ENCODE measurements around the gene PCSK2.

Gene PCSK2

GRCh38 chr20:17273717-17274116, 46.9 kb downstream of the PCSK2 start:
- no peak for DNase-seq

DNA sequence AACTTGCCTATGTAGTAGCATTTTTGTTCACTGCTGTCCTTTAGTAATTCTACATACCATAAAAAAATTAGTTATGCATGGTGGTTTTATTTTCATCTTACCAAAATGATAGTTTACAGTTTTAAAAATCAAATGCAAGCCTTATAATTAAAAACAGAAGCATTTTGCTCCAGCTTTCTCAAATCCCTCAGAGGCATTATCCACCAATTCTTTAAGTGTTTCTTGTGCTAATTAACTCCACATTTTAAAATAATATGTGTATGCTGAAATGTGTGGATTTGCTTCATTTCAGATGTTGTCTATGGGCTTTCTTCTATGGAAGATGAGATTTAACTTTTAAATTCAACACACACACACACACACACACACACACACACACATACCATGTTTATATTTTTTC, 49.3 kb downstream of the PCSK2 start:
- DNase-seq, result no peak

- no peak for DNase-seq
These were observed 54.6 kb downstream of the PCSK2 start for GRCh38 chr20:17281478-17281877.

DNA sequence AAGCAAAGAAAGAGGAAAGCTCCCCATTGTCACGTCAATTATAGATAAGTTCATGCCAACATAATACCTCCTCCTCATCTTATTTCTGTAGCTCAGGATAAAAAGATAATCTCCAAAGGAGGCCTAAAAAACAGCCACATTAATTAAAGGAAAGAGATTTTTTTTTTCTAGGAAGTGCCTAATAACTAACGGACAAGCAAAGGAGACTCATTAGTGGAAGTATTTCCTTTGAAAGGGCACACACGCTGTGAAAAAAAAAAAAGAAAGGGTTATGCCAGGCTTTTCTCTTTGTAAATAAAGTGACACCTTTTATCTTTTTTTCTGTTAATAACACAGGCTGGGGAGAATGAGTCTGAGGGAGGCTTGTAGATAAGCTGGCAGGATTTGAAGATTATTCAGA, 55.7 kb downstream of the PCSK2 start:
- DNase-seq, result no peak

DNA sequence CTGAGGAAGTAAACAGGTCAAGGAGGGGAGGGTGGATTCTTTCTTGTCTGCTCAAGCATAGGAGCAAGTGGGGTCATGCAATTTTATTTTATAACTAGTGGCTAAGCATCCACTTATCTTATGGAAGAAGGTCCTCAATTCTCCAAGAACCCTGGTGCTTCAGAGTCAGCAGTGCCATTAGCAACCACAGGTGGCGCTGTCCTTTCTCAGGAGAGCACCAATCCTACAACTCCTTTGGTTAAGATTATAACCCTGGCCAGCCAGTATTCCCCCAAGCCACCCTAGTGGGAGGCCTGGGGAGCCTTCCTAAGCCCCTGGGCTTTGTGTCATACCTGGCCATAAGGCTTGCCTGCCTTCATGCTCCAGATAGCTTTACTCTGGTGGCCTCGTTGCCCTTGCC, 60.7 kb downstream of the PCSK2 start:
- no peak for DNase-seq

GRCh38 chr20:17287998-17288397, 61.2 kb downstream of the PCSK2 start:
- DNase-seq, result no peak

GRCh38 chr20:17295151-17295726, 68.4 kb downstream of the PCSK2 start:
- no peak for DNase-seq

DNA sequence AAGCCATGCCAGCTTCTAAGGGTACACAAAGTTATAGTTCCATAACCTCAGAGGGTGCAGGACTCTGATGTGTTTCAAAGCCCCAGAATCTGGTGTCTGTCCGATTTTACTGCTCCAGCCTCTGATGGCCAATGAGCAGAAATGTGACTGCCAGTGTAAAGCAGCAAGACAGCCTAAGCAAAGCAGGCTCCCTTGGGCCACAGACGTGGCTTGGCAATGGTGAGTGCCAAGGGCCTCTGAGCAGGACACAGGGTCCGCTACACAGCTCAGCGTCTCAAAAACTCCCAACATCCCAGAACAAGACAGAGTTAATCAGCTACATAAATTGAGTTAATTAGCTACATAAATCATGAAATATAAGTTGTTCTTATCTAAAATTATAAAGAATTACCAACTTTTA, 69.2 kb downstream of the PCSK2 start:
- DNase-seq, result no peak

DNA sequence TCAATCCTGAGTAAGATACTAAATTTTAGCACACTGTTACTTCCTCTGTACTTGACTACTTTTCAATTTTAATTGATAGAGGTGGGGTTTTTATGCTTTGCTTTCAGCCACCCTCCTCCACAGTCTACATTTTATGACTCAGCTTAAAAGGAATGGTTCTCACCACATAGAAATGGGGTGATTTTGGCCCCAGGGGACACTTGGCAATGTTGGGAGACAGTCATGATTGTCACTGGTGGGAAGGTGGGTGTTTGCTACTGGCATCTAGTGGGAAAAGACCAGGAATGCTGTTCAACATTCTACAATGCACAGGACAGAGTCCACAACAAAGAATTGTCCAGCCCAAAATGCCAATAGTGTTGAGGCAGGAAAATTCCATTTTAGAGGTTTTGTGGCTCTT, 71.3 kb downstream of the PCSK2 start:
- DNase-seq, result no peak

DNA sequence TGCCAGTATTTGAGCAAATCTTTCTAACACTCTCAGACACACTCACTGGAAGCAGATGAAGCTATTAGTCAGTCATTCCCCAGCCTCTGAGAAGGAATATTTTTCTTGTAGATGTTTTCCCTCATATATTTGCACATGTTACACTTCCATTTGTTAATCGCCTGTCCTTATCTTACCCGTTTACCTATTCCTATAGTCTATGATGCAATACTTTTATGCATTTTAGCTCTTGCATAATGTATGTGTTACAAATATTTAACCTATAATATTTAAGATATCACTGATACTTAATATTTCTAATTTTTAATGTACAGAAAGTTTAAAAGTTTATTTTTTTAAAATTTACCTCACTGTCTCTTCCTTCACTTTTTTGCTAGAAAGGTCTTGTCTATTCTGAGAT, 71.9 kb downstream of the PCSK2 start:
- DNase-seq, result no peak

GRCh38 chr20:17300113-17300512, 73.3 kb downstream of the PCSK2 start:
- DNase-seq, result no peak

DNA sequence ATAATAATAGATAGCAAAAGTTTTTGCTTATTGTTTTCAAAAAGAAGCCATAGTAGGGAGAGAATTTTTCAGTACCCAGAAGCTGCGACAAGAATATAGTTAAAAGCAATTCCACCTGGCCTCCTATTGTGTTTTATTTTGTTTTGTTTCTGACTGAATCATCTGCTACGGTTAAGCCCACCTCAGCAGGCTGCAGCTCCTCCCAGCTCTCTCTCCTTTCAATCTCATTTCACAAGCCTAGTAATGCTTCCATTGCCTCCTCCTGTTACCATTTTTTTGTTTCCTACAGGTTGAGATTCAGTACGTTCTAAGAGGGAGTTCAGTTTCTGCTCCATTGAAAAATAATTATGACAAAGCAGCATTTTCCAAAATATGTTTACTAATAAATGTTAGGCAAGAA, 77.9 kb downstream of the PCSK2 start:
- no peak for DNase-seq

DNA sequence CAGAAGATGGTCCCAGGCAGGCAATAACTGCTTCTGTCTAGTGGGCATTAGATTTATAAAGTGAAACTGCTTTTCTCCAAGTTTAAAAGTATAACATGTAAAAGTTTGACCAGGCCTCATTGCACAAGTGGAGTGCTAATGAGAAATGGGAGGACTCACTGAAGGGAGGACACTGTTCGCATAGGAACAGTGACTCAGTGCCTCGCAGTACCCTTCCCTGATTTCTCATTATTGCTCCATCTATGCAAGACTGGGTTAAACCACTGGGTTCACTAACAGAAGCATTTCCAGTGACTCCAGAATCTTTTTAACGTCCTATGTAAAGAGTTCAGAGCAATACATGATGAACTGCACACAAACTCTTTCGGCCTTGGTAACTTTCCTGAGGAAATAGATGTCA, 79.6 kb downstream of the PCSK2 start:
- no peak for DNase-seq

- no peak for DNase-seq
These were observed 87.4 kb downstream of the PCSK2 start for GRCh38 chr20:17314264-17314663.

DNA sequence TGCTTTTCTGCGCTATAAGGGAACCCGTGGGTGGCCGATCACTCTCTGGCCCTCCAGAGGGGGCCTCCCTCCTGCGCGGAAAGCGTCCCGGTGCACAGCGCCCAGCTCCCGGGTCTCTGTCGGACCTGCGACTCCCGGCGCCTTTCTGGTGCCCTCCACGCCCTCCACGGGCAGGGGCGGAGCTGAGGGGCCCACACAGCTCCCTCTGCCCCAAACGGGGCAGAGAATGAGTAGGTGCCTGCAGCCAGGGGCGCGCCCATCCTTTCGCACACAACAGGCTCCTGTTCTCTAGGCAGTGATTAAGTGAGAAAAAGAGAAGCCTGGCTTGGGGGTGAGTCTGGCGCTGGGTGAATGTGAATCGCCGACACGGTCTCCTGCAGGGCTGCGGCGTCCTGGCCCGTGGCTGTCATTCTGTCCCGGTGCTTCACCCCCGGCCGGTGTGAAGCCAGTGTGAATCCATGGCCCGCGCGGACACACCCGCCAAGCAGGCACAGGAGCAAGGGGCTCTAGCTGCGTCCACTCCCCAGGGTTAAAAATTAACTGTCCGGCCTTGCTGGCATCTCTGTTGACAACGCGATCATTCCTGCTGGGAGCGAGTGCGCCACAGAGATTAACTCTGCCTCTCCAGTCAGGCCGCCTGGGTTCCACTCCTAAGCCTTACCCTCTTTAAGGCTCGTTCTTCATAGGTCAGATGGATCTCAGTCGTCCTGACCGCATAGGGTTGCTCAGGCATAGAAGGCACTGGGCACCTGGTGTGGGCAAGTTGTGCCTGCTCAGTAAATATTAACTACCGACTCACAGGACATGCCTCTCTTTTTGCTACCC, 88.8 kb downstream of the PCSK2 start:
- no peak for DNase-seq

DNA sequence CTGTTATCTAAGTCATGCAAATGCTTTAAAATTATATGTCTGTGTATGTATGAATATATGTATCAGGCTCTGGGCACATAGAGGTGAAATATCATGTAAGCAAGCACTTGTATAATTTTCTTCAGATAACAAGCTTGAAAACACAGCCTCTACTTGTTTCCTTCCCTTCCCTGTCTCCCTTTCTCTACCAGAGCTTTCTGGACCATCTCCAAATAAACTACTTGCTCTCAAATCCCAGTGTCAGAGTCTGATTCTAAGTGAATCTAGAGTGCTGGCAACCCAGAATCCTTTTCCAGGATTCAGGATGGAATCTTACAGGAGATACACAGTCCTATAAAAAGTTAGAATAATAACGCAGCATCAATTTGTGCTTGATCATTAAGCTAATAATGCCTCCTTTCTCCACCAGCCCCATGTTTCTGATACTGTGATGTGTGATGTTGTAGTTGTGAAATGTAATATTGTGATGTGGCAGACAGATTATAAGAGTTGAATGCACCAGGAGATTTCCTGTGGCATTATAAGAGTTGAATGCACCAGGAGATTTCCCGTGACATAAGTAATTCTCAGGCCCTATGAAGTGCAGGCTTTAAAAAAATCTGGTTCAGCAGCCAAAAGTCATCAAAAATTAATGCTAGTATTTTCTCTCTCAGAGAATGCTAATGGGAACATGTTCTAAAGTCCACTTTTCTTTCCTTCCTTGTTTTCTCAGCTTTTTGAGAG, 89.6 kb downstream of the PCSK2 start:
- no peak for DNase-seq

DNA sequence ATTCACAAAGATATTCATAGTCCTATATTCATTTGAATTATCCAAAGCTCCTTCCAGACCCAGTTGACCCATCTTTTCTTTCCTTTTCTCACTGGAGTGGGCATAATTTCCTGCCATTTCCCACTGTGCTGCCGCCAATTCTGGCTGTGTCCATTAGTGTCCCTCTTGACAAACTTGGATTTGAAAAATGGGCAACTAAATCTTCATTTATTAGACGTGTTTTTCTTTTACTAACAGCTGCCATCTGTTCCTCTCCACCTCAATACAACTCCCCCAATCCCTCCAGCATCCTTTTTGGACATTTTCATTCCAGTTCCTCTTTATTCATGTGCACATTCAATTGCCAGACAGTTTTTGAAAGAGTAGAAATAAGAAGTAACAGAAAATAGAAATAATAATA, 90.5 kb downstream of the PCSK2 start:
- peak; percentile 10 for DNase-seq

- DNase-seq, result no peak
These were observed 93.6 kb downstream of the PCSK2 start for GRCh38 chr20:17320456-17320855.

GRCh38 chr20:17326096-17326495, 99.3 kb downstream of the PCSK2 start:
- DNase-seq, result no peak

DNA sequence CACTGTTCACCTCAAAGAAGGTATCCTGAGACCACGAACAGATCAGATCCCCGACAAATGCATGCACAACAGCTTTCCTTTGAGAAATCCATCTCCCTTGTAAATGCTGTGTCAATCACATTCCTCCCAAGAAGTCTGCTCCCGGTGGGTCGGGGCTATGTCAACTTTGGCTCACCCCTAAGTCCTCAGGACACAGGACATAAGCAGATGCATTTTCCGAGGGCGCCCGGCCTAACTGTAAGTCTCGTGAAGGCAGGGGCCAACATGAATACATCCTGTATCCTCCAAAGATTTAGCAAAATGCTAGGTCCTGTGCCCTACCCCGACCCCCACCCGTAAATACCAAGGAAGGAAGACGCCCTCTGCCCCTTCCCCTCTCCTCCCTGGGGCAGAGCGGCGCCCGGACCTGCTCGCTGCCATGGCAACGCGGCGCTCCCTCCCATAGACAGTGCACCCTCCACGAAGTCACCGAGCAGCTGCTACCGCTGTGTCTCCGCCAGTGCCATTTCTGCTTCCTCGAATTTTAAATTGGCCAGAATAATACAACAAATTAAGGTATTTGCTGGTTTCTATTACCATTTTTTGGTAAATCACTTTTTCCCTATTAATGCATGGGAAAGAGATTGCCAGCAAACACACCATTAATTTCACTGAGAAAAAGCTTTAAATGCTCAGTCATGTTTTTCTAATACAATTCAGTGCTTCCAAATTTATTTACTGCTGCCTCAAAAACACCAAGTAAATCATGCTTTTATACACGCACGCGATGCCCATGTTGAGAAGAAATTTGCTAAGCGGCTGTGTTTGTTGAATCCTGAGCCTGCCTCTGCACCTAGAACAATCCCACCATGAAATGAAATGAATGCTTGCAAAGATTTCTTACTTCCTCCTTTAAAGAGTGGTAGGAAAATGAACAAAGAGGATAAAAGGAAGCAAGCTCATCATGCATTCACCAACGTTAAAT, 100.6 kb downstream of the PCSK2 start:
- peak; percentile 44 for DNase-seq

- DNase-seq, result no peak
These were observed 108.1 kb downstream of the PCSK2 start for GRCh38 chr20:17334932-17335331.

GRCh38 chr20:17339000-17339399, 112.2 kb downstream of the PCSK2 start:
- no peak for DNase-seq

DNA sequence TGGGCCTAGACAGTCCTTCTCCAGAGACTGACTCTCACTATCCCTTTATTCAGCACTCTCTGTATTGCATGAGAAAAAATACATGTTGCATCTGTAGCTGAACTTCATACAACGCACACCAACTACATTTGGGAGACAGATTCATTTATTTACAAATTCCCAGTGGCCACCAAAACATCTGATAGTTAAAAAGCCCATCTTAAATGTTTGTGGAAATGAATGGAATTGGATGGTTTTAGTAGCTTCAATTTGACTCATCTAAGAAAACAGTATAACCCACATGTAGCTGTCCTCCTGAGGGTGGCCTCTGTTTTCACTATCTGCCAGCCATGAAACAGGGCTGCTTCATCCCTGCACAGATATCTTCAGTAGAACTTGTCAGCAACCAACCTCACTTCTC, 116.3 kb downstream of the PCSK2 start:
- no peak for DNase-seq
